ENCODE results near the gene LECT2. TPM values are rescaled to one million over a fixed set of nuclear protein-coding genes. Genes with fewer than 3 reads are reported as not detected.

LECT2 gene
- total and polyA plus RNA-seq, 9 donors: 0.11 to 0.47 (median 0.27) TPM; not detected in 4

GRCh38 chr5:135979510-135979909 lies 24.7 kb upstream of the LECT2 start:
- no CpG with 5 or more reads among the region's 1 CpG for WGBS (ENCODE audit: insufficient coverage)
- peak; percentile 99 for DNase-seq
- peaks cover 8% of the 10 kb centered on the region for H3K4me1 ChIP-seq (ENCODE audit: control insufficient read depth, insufficient read depth, low read length)
- peak overlapping the region; percentile 91 for H3K27ac ChIP-seq (ENCODE audit: low read length)
- H3K4me3 ChIP-seq (ENCODE audit: low read length): no peak overlapping the region
- H3K27me3 ChIP-seq (ENCODE audit: control insufficient read depth, insufficient read depth, low read length): no peaks in the 10 kb centered on the region
- no peaks in the 10 kb centered on the region for H3K9me3 ChIP-seq (replicated peaks; ENCODE audit: control insufficient read depth, low read depth, low read length)
- no peaks in the 10 kb centered on the region for H3K36me3 ChIP-seq (ENCODE audit: control insufficient read depth, insufficient read depth, low read length)

DNA sequence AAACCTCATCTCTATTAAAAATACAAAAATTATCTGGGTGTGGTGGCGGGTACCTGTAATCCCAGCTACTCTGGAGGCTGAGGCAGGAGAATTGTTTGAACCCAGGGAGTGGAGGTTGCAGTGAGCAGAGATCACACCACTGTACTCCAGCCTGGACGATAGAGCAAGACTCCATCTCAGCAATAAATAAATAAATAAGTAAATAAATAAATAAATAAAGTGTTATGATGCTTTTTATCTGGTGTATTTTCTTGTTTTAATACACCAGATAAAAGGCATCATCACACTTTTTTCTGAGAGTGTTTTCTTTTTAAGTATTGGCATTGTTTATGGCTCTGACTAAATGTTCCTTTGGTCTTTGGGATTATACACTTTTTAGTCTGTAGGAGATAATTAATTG lies 24.2 kb upstream of the LECT2 start:
- DNase-seq: no peak
- Histone ChIP-seq H3K27ac (ENCODE audit: low read length) (peak overlapping the region; percentile 91), H3K4me1 (ENCODE audit: control insufficient read depth, insufficient read depth, low read length) (peaks cover 8% of the 10 kb centered on the region), H3K4me3 (ENCODE audit: low read length) (no peak overlapping the region), H3K36me3 (ENCODE audit: control insufficient read depth, insufficient read depth, low read length) (no peaks in the 10 kb centered on the region), H3K9me3 (replicated peaks; ENCODE audit: control insufficient read depth, low read depth, low read length) (no peaks in the 10 kb centered on the region), H3K27me3 (ENCODE audit: control insufficient read depth, insufficient read depth, low read length) (no peaks in the 10 kb centered on the region)
- WGBS (ENCODE audit: insufficient coverage): no CpG with 5 or more reads among the region's 2 CpGs

DNA sequence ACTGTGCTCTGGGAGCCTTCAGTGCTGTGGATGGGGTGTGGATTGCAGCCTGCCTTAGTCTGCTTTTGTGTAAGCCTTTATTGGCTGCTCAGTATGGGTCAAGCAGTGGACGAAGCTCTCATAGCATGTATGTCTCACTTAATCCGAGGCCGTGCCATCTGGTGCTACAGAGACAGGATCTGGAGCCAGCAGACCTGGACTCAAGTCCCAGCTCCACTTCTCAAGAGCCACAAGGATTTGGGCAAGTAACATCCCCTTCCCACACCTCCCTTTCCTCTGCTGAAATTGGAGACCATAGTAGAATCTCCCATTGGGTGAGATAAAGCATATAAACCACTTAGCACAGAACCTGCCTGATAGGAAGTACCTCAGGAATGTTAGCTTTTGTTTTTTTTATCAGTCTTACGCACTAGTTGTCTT lies 23.4 kb upstream of the LECT2 start:
- Histone ChIP-seq H3K27ac (ENCODE audit: low read length) (no peak overlapping the region), H3K27me3 (ENCODE audit: control insufficient read depth, insufficient read depth, low read length) (no peaks in the 10 kb centered on the region), H3K4me3 (ENCODE audit: low read length) (no peak overlapping the region), H3K36me3 (ENCODE audit: control insufficient read depth, insufficient read depth, low read length) (no peaks in the 10 kb centered on the region), H3K9me3 (replicated peaks; ENCODE audit: control insufficient read depth, low read depth, low read length) (no peaks in the 10 kb centered on the region), H3K4me1 (ENCODE audit: control insufficient read depth, insufficient read depth, low read length) (peaks cover 11% of the 10 kb centered on the region)
- WGBS (ENCODE audit: insufficient coverage): 71% methylated on average over 3 of the region's 4 CpGs
- no peak for DNase-seq

DNA sequence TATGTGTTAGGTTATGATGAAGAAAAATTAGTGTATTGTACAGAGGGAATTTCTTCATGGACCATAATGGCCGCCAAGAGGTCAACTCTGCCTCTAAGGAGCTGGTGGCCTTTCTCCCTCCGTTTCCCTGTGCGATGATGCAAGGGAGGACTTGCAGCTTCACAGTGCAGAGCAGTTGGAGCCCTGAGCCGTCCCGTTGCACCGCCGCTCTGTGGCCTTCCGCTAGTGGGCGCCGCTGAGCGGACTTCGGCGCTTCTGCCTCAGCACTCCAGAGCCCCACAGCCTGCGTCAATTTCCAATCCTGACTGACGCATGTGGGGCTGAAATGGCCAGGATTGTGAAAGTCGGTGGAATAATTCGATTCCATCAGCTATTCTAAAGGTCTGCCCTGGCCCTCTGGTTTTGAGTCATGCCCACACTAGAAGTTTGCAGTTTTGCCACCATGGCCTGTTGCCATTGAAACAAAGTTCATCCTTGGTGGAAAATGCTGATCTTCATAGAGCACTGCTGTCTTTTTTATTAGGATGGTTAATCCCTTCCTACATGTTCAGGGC lies 22.7 kb upstream of the LECT2 start:
- Histone ChIP-seq H3K27ac (ENCODE audit: low read length) (no peak overlapping the region), H3K27me3 (ENCODE audit: control insufficient read depth, insufficient read depth, low read length) (no peaks in the 10 kb centered on the region), H3K4me3 (ENCODE audit: low read length) (no peak overlapping the region), H3K4me1 (ENCODE audit: control insufficient read depth, insufficient read depth, low read length) (peaks cover 11% of the 10 kb centered on the region), H3K36me3 (ENCODE audit: control insufficient read depth, insufficient read depth, low read length) (no peaks in the 10 kb centered on the region), H3K9me3 (replicated peaks; ENCODE audit: control insufficient read depth, low read depth, low read length) (no peaks in the 10 kb centered on the region)
- DNase-seq: peak; percentile 63
- WGBS (ENCODE audit: insufficient coverage): 42% methylated on average over 17 of the region's 17 CpGs

DNA sequence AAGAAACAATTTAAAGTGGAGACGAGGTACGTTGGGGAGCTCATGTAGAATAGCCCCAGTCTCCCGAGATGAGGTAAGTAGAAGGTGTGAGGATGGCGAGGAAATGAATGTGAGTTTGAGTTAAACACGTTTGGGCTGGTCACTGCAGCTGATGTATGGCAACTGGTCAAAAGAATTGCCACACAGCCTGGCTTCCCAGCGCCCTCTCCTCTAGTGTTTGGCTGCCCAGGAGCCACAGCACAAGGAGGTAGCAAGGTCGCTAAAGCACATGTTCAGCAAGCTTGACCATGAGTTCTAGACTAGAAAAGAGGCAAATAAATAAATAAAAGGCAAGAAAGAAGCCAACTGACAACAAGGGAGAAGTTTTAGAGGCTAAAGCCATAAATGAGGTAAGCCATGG lies 21.4 kb upstream of the LECT2 start:
- 93% methylated on average over 7 of the region's 7 CpGs for WGBS (ENCODE audit: insufficient coverage)
- no peaks in the 10 kb centered on the region for H3K9me3 ChIP-seq (replicated peaks; ENCODE audit: control insufficient read depth, low read depth, low read length)
- H3K4me3 ChIP-seq (ENCODE audit: low read length): no peak overlapping the region
- no peaks in the 10 kb centered on the region for H3K36me3 ChIP-seq (ENCODE audit: control insufficient read depth, insufficient read depth, low read length)
- H3K27me3 ChIP-seq (ENCODE audit: control insufficient read depth, insufficient read depth, low read length): no peaks in the 10 kb centered on the region
- H3K27ac ChIP-seq (ENCODE audit: low read length): no peak overlapping the region
- no peak for DNase-seq
- H3K4me1 ChIP-seq (ENCODE audit: control insufficient read depth, insufficient read depth, low read length): peaks cover 11% of the 10 kb centered on the region

- Histone ChIP-seq H3K9me3 (replicated peaks; ENCODE audit: control insufficient read depth, low read depth, low read length) (no peaks in the 10 kb centered on the region), H3K27me3 (ENCODE audit: control insufficient read depth, insufficient read depth, low read length) (no peaks in the 10 kb centered on the region), H3K4me3 (ENCODE audit: low read length) (no peak overlapping the region), H3K36me3 (ENCODE audit: control insufficient read depth, insufficient read depth, low read length) (no peaks in the 10 kb centered on the region), H3K4me1 (ENCODE audit: control insufficient read depth, insufficient read depth, low read length) (peaks cover 7% of the 10 kb centered on the region), H3K27ac (ENCODE audit: low read length) (no peak overlapping the region)
- WGBS (ENCODE audit: insufficient coverage): no CpG with 5 or more reads among the region's 4 CpGs
- DNase-seq: no peak
These were observed 20.3 kb upstream of the LECT2 start for GRCh38 chr5:135975122-135975521.

DNA sequence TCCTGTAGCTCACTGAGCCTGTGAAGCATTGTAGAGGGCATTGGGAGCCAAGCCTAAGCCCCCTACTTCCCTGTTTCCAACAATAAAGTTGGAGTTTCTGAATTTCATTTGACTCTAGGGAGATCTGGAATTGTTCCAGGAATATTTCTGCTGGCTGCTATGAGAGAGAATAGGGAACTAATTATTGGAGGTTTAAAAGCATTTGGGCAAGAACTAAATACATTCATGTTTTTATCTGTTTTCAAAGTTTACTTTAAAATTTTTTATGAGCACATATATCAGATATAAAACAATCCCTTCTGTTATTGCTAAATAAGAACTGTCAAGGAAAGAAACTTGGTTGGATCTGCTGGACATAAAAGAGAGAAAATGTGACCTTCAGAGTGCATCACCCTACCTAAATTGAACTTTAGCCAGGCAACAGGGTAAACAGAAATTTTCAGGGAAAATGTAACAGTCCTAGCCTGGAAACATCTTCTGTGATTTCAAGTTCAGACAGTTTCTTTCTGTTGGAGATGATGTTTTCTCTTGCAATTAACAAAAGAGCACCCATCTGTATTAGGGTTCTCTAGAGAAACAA lies 19.3 kb upstream of the LECT2 start:
- DNase-seq: peak; percentile 76
- peaks cover 7% of the 10 kb centered on the region for H3K4me1 ChIP-seq (ENCODE audit: control insufficient read depth, insufficient read depth, low read length)
- H3K9me3 ChIP-seq (replicated peaks; ENCODE audit: control insufficient read depth, low read depth, low read length): no peaks in the 10 kb centered on the region
- peak overlapping the region; percentile 15 for H3K27ac ChIP-seq (ENCODE audit: low read length)
- no peaks in the 10 kb centered on the region for H3K27me3 ChIP-seq (ENCODE audit: control insufficient read depth, insufficient read depth, low read length)
- H3K4me3 ChIP-seq (ENCODE audit: low read length): no peak overlapping the region
- H3K36me3 ChIP-seq (ENCODE audit: control insufficient read depth, insufficient read depth, low read length): no peaks in the 10 kb centered on the region

GRCh38 chr5:135973323-135974020 lies 18.7 kb upstream of the LECT2 start:
- peak; percentile 50 for DNase-seq
- Histone ChIP-seq H3K9me3 (replicated peaks; ENCODE audit: control insufficient read depth, low read depth, low read length) (no peaks in the 10 kb centered on the region), H3K27ac (ENCODE audit: low read length) (peak overlapping the region; percentile 15), H3K36me3 (ENCODE audit: control insufficient read depth, insufficient read depth, low read length) (no peaks in the 10 kb centered on the region), H3K4me1 (ENCODE audit: control insufficient read depth, insufficient read depth, low read length) (peaks cover 7% of the 10 kb centered on the region), H3K27me3 (ENCODE audit: control insufficient read depth, insufficient read depth, low read length) (no peaks in the 10 kb centered on the region), H3K4me3 (ENCODE audit: low read length) (no peak overlapping the region)
- WGBS (ENCODE audit: insufficient coverage): no CpG with 5 or more reads among the region's 2 CpGs

- H3K36me3 ChIP-seq (ENCODE audit: control insufficient read depth, insufficient read depth, low read length): no peaks in the 10 kb centered on the region
- peaks cover 3% of the 10 kb centered on the region for H3K4me1 ChIP-seq (ENCODE audit: control insufficient read depth, insufficient read depth, low read length)
- no peaks in the 10 kb centered on the region for H3K27me3 ChIP-seq (ENCODE audit: control insufficient read depth, insufficient read depth, low read length)
- DNase-seq: peak; percentile 88
- H3K27ac ChIP-seq (ENCODE audit: low read length): no peak overlapping the region
- H3K4me3 ChIP-seq (ENCODE audit: low read length): no peak overlapping the region
- H3K9me3 ChIP-seq (replicated peaks; ENCODE audit: control insufficient read depth, low read depth, low read length): no peaks in the 10 kb centered on the region
- no CpG with 5 or more reads among the region's 1 CpG for WGBS (ENCODE audit: insufficient coverage)
These were observed 16.9 kb upstream of the LECT2 start for GRCh38 chr5:135971701-135972100.

GRCh38 chr5:135966790-135967189 lies 12.0 kb upstream of the LECT2 start:
- Histone ChIP-seq H3K36me3 (ENCODE audit: control insufficient read depth, insufficient read depth, low read length) (no peaks in the 10 kb centered on the region), H3K4me1 (ENCODE audit: control insufficient read depth, insufficient read depth, low read length) (no peaks in the 10 kb centered on the region), H3K9me3 (replicated peaks; ENCODE audit: control insufficient read depth, low read depth, low read length) (no peaks in the 10 kb centered on the region), H3K4me3 (ENCODE audit: low read length) (no peak overlapping the region), H3K27me3 (ENCODE audit: control insufficient read depth, insufficient read depth, low read length) (no peaks in the 10 kb centered on the region), H3K27ac (ENCODE audit: low read length) (no peak overlapping the region)
- DNase-seq: no peak
- no CpG with 5 or more reads among the region's 3 CpGs for WGBS (ENCODE audit: insufficient coverage)
